Measurements from ENCODE around the gene DENND1C. TPM values are rescaled to one million over a fixed set of nuclear protein-coding genes. Genes with fewer than 3 reads are reported as not detected.

The DENND1C gene
- total and polyA plus RNA-seq, 2 donors (not counting 1 experiment from before 2014, with no cell fraction given): not detected

- H3K4me3 ChIP-seq (replicated peaks in 1 of 4; ENCODE audit: control extremely low read depth in 1 of 4, insufficient read depth in 1 of 4, low read depth in 3 of 4, low read length in 4 of 4): no peak overlapping the region
Observed at GRCh38 chr19:6472713-6473112, 8.9 kb downstream of the DENND1C start.

GRCh38 chr19:6471076-6471475 lies 10.5 kb downstream of the DENND1C start:
- TF ChIP-seq, protein P1, sequence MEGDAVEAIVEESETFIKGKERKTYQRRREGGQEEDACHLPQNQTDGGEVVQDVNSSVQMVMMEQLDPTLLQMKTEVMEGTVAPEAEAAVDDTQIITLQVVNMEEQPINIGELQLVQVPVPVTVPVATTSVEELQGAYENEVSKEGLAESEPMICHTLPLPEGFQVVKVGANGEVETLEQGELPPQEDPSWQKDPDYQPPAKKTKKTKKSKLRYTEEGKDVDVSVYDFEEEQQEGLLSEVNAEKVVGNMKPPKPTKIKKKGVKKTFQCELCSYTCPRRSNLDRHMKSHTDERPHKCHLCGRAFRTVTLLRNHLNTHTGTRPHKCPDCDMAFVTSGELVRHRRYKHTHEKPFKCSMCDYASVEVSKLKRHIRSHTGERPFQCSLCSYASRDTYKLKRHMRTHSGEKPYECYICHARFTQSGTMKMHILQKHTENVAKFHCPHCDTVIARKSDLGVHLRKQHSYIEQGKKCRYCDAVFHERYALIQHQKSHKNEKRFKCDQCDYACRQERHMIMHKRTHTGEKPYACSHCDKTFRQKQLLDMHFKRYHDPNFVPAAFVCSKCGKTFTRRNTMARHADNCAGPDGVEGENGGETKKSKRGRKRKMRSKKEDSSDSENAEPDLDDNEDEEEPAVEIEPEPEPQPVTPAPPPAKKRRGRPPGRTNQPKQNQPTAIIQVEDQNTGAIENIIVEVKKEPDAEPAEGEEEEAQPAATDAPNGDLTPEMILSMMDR (conservative IDR thresholded peaks at IDR 0.05 in 1 of 2, IDR thresholded peaks at IDR 0.05 in 1 of 2; ENCODE audit: low read depth in 1 of 2, low read length in 2 of 2): no peak
- TF ChIP-seq EZH2 (IDR thresholded peaks at IDR 0.05; ENCODE audit: low read length, missing control alignments): no peak
- H3K9me3 ChIP-seq (ENCODE audit: control insufficient read depth, insufficient read depth, low read depth, low read length): no peaks in the 10 kb centered on the region
- H4K20me1 ChIP-seq (ENCODE audit: control insufficient read depth, extremely low read depth, insufficient read depth, low read length): no peaks in the 10 kb centered on the region
- no peaks in the 10 kb centered on the region for H3K36me3 ChIP-seq (ENCODE audit: control insufficient read depth, insufficient read depth, low read length)
- no peak overlapping the region for H3K4me3 ChIP-seq (replicated peaks in 1 of 4; ENCODE audit: control extremely low read depth in 1 of 4, insufficient read depth in 1 of 4, low read depth in 3 of 4, low read length in 4 of 4)
- DNase-seq (ENCODE audit: low read depth in 2 of 2): no peak
- H3K9ac ChIP-seq (ENCODE audit: insufficient read depth, low read length): no peak overlapping the region
- no peaks in the 10 kb centered on the region for H3K27me3 ChIP-seq (ENCODE audit: control insufficient read depth, insufficient read depth, low read length)
- no peak overlapping the region for H3K27ac ChIP-seq (ENCODE audit: insufficient read depth, low read length)
- H3K4me2 ChIP-seq (ENCODE audit: extremely low read depth, insufficient read depth, low read length): no peak overlapping the region
- H3K4me1 ChIP-seq (ENCODE audit: control insufficient read depth, extremely low read depth, insufficient read depth, low read length): no peaks in the 10 kb centered on the region
- H2AFZ ChIP-seq (ENCODE audit: low read length): no peak overlapping the region
- no peaks in the 10 kb centered on the region for H3K79me2 ChIP-seq (ENCODE audit: control insufficient read depth, insufficient read depth, low read length)

More at GRCh38 chr19:6472713-6473112, 8.9 kb downstream of the DENND1C start:
- Histone ChIP-seq H3K27me3 (ENCODE audit: control insufficient read depth, insufficient read depth, low read length) (no peaks in the 10 kb centered on the region), H3K4me2 (ENCODE audit: extremely low read depth, insufficient read depth, low read length) (no peak overlapping the region), H3K4me1 (ENCODE audit: control insufficient read depth, extremely low read depth, insufficient read depth, low read length) (no peaks in the 10 kb centered on the region), H3K79me2 (ENCODE audit: control insufficient read depth, insufficient read depth, low read length) (no peaks in the 10 kb centered on the region), H3K27ac (ENCODE audit: insufficient read depth, low read length) (no peak overlapping the region), H2AFZ (ENCODE audit: low read length) (no peak overlapping the region), H3K36me3 (ENCODE audit: control insufficient read depth, insufficient read depth, low read length) (no peaks in the 10 kb centered on the region), H3K9ac (ENCODE audit: insufficient read depth, low read length) (no peak overlapping the region), H3K9me3 (ENCODE audit: control insufficient read depth, insufficient read depth, low read depth, low read length) (no peaks in the 10 kb centered on the region), H4K20me1 (ENCODE audit: control insufficient read depth, extremely low read depth, insufficient read depth, low read length) (no peaks in the 10 kb centered on the region)
- DNase-seq (ENCODE audit: low read depth in 2 of 2): no peak
- TF ChIP-seq, protein P1 (conservative IDR thresholded peaks at IDR 0.05 in 1 of 2, IDR thresholded peaks at IDR 0.05 in 1 of 2; ENCODE audit: low read depth in 1 of 2, low read length in 2 of 2): no peak
- no peak for TF ChIP-seq EZH2 (IDR thresholded peaks at IDR 0.05; ENCODE audit: low read length, missing control alignments)

GRCh38 chr19:6470173-6470572 lies 11.4 kb downstream of the DENND1C start:
- TF ChIP-seq, protein P1 (conservative IDR thresholded peaks at IDR 0.05 in 1 of 2, IDR thresholded peaks at IDR 0.05 in 1 of 2; ENCODE audit: low read depth in 1 of 2, low read length in 2 of 2): no peak
- no peak for TF ChIP-seq EZH2 (IDR thresholded peaks at IDR 0.05; ENCODE audit: low read length, missing control alignments)

More at GRCh38 chr19:6470173-6470572, 11.4 kb downstream of the DENND1C start:
- Histone ChIP-seq H3K79me2 (ENCODE audit: control insufficient read depth, insufficient read depth, low read length) (no peaks in the 10 kb centered on the region), H3K4me1 (ENCODE audit: control insufficient read depth, extremely low read depth, insufficient read depth, low read length) (no peaks in the 10 kb centered on the region), H4K20me1 (ENCODE audit: control insufficient read depth, extremely low read depth, insufficient read depth, low read length) (no peaks in the 10 kb centered on the region), H3K27me3 (ENCODE audit: control insufficient read depth, insufficient read depth, low read length) (peaks cover 3% of the 10 kb centered on the region), H3K4me3 (replicated peaks in 1 of 4; ENCODE audit: control extremely low read depth in 1 of 4, insufficient read depth in 1 of 4, low read depth in 3 of 4, low read length in 4 of 4) (no peak overlapping the region), H2AFZ (ENCODE audit: low read length) (no peak overlapping the region), H3K36me3 (ENCODE audit: control insufficient read depth, insufficient read depth, low read length) (no peaks in the 10 kb centered on the region), H3K4me2 (ENCODE audit: extremely low read depth, insufficient read depth, low read length) (no peak overlapping the region), H3K9me3 (ENCODE audit: control insufficient read depth, insufficient read depth, low read depth, low read length) (no peaks in the 10 kb centered on the region), H3K27ac (ENCODE audit: insufficient read depth, low read length) (no peak overlapping the region), H3K9ac (ENCODE audit: insufficient read depth, low read length) (no peak overlapping the region)
- DNase-seq (ENCODE audit: low read depth in 2 of 2): no peak
